Measurements from ENCODE around the gene SERTAD3.

DNA sequence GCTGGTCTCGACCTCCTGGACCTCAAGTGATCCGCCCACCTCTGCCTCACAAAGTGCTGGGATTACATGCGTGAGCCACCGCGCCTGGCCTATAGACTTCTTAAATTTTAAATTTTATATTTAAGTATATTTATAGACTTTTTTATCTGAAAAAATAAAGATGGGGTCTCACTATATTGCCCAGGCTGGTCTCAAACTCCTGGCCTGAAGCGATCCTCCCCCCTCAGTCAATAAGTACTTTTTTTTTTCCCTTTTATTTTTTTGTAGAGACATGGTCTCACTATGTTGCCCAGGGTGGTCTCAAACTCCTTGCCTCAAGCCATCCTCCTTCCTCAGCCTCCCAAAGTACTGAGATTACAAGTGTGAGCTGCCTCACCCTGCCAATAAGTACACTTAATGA, 20.2 kb downstream of the SERTAD3 start:
- TF ChIP-seq POLR2AphosphoS5 (IDR thresholded peaks at IDR 0.05), result no peak
- TF ChIP-seq POLR2A (IDR thresholded peaks at IDR 0.05), result no peak
- TF ChIP-seq, protein P1, sequence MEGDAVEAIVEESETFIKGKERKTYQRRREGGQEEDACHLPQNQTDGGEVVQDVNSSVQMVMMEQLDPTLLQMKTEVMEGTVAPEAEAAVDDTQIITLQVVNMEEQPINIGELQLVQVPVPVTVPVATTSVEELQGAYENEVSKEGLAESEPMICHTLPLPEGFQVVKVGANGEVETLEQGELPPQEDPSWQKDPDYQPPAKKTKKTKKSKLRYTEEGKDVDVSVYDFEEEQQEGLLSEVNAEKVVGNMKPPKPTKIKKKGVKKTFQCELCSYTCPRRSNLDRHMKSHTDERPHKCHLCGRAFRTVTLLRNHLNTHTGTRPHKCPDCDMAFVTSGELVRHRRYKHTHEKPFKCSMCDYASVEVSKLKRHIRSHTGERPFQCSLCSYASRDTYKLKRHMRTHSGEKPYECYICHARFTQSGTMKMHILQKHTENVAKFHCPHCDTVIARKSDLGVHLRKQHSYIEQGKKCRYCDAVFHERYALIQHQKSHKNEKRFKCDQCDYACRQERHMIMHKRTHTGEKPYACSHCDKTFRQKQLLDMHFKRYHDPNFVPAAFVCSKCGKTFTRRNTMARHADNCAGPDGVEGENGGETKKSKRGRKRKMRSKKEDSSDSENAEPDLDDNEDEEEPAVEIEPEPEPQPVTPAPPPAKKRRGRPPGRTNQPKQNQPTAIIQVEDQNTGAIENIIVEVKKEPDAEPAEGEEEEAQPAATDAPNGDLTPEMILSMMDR (IDR thresholded peaks at IDR 0.05), result no peak
